ENCODE results near the gene PXMP4.
A peak's percentile ranks its signal among the peaks of the same experiment; 100 is the strongest.

The PXMP4 gene

GRCh38 chr20:33685328-33686099 lies 34.6 kb downstream of the PXMP4 start:
- no peak for DNase-seq

- peak in 1 of 58 donors; percentile 42 for DNase-seq
These were observed 35.4 kb downstream of the PXMP4 start for GRCh38 chr20:33684533-33685327.

GRCh38 chr20:33681728-33682353 lies 38.3 kb downstream of the PXMP4 start:
- DNase-seq = peak in 1 of 58 donors; percentile 1

- no peak for DNase-seq
These were observed 38.8 kb downstream of the PXMP4 start for GRCh38 chr20:33681288-33681687.

GRCh38 chr20:33680686-33681085 lies 39.4 kb downstream of the PXMP4 start:
- no peak for DNase-seq

- DNase-seq = no peak
These were observed 40.2 kb downstream of the PXMP4 start for GRCh38 chr20:33679758-33680485.

GRCh38 chr20:33677991-33678702 lies 42.0 kb downstream of the PXMP4 start:
- no peak for DNase-seq

- DNase-seq = no peak
These were observed 43.2 kb downstream of the PXMP4 start for GRCh38 chr20:33676652-33677645.

GRCh38 chr20:33676121-33676520 lies 44.0 kb downstream of the PXMP4 start:
- DNase-seq = no peak

- peak in 3 of 58 donors; percentile 17 to 37 (median 36) for DNase-seq
These were observed 44.8 kb downstream of the PXMP4 start for GRCh38 chr20:33675136-33675959.

- DNase-seq = peak in 53 of 58 donors; percentile 40 to 83 (median 69)
These were observed 45.6 kb downstream of the PXMP4 start, which contains the start of gene NECAB3 for GRCh38 chr20:33674294-33675135. Gene NECAB3 (minus strand): TSS chr20:33674428. CDS start chr20:33674352, 76 bp downstream.

GRCh38 chr20:33673410-33674293 lies 46.5 kb downstream of the PXMP4 start:
- peak in 2 of 58 donors; percentile 42 to 48 for DNase-seq

GRCh38 chr20:33673114-33673409 lies 47.0 kb downstream of the PXMP4 start:
- DNase-seq = no peak

GRCh38 chr20:33672426-33673113 lies 47.5 kb downstream of the PXMP4 start:
- DNase-seq = peak in 1 of 58 donors; percentile 11

- no peak for DNase-seq
These were observed 48.4 kb downstream of the PXMP4 start for GRCh38 chr20:33671573-33672288.
